SK-N-SH treated with all-trans-retinoic acid at 6 μM for 48 hours (cell line): Measurements from ENCODE around the gene ATP6V1C2.

Experiments used
- GLIS3 ChIP-seq: fragments of 250-450 bp; sonication (Bioruptor Pico); IDR thresholded peaks from 2 replicates; pipeline ENCODE4 v1.5.0; 2020; ENCODE audit warnings: mild to moderate bottlenecking, moderate library complexity
- OSR1 ChIP-seq: fragments of 250-450 bp; sonication (Bioruptor Pico); IDR thresholded peaks from 2 replicates; pipeline ENCODE4 v1.8.0; 2022; ENCODE audit warnings: moderate library complexity, mild to moderate bottlenecking, inconsistent platforms
- POU6F1 ChIP-seq: fragments of 250-450 bp; sonication (Bioruptor Pico); IDR thresholded peaks from 2 replicates; pipeline ENCODE4 v1.8.0; 2021; ENCODE audit warnings: low read depth, mild to moderate bottlenecking, moderate library complexity, borderline replicate concordance
- RARB ChIP-seq: fragments of 250-450 bp; sonication (Bioruptor Pico); IDR thresholded peaks from 2 replicates; pipeline ENCODE4 v1.8.0; 2021; ENCODE audit warnings: mild to moderate bottlenecking, moderate library complexity
- SNAI2 ChIP-seq: fragments of 250-450 bp; sonication (Bioruptor Pico); IDR thresholded peaks from 2 replicates; pipeline ENCODE4 v1.5.0; 2020; ENCODE audit warnings: mild to moderate bottlenecking, moderate library complexity
- TOX ChIP-seq: fragments of 250-450 bp; sonication (Bioruptor Pico); IDR thresholded peaks from 2 replicates; pipeline ENCODE4 v1.8.0; 2021; ENCODE audit warnings: mild to moderate bottlenecking, moderate library complexity, borderline replicate concordance
- ZFP3 ChIP-seq: fragments of 250-450 bp; sonication (Bioruptor Pico); IDR thresholded peaks from 2 replicates; pipeline ENCODE4 v1.5.0; 2020; ENCODE audit warnings: mild to moderate bottlenecking, moderate library complexity
- ZFP30 ChIP-seq: fragments of 450-650 bp; formaldehyde crosslinking; IDR thresholded peaks from 2 replicates; pipeline ENCODE4 v1.5.0; 2022; ENCODE audit warnings: mild to moderate bottlenecking, moderate library complexity
- ZNF565 ChIP-seq: fragments of 450-650 bp; formaldehyde crosslinking; conservative IDR thresholded peaks from 2 replicates; pipeline ENCODE4 v1.5.0; 2020; ENCODE audit warnings: low read depth, mild to moderate bottlenecking, moderate library complexity
- ZNF70 ChIP-seq: fragments of 450-650 bp; formaldehyde crosslinking; IDR thresholded peaks from 2 replicates; pipeline ENCODE4 v1.5.0; 2020; ENCODE audit warnings: mild to moderate bottlenecking, moderate library complexity
- TF ChIP-seq, protein P1 (sequence below): fragments of 250-450 bp; sonication (Bioruptor Pico); IDR thresholded peaks from 2 replicates; pipeline ENCODE4 v1.8.0; 2020; ENCODE audit warnings: mild to moderate bottlenecking, moderate library complexity, borderline replicate concordance
- TF ChIP-seq, protein P2 (sequence below): fragments of 250-450 bp; sonication (Bioruptor Pico); IDR thresholded peaks from 2 replicates; pipeline ENCODE4 v1.5.1; 2020; ENCODE audit warnings: low read depth, mild to moderate bottlenecking, moderate library complexity
- TF ChIP-seq, protein P3 (sequence below): fragments of 250-450 bp; sonication (Bioruptor Pico); IDR thresholded peaks from 2 replicates; pipeline ENCODE4 v1.5.1; 2021; ENCODE audit warnings: mild to moderate bottlenecking, moderate library complexity

- TF ChIP-seq, protein P1, sequence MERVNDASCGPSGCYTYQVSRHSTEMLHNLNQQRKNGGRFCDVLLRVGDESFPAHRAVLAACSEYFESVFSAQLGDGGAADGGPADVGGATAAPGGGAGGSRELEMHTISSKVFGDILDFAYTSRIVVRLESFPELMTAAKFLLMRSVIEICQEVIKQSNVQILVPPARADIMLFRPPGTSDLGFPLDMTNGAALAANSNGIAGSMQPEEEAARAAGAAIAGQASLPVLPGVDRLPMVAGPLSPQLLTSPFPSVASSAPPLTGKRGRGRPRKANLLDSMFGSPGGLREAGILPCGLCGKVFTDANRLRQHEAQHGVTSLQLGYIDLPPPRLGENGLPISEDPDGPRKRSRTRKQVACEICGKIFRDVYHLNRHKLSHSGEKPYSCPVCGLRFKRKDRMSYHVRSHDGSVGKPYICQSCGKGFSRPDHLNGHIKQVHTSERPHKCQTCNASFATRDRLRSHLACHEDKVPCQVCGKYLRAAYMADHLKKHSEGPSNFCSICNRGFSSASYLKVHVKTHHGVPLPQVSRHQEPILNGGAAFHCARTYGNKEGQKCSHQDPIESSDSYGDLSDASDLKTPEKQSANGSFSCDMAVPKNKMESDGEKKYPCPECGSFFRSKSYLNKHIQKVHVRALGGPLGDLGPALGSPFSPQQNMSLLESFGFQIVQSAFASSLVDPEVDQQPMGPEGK (CRISPR knock-in tag) = no peak
- TF ChIP-seq, protein P2, sequence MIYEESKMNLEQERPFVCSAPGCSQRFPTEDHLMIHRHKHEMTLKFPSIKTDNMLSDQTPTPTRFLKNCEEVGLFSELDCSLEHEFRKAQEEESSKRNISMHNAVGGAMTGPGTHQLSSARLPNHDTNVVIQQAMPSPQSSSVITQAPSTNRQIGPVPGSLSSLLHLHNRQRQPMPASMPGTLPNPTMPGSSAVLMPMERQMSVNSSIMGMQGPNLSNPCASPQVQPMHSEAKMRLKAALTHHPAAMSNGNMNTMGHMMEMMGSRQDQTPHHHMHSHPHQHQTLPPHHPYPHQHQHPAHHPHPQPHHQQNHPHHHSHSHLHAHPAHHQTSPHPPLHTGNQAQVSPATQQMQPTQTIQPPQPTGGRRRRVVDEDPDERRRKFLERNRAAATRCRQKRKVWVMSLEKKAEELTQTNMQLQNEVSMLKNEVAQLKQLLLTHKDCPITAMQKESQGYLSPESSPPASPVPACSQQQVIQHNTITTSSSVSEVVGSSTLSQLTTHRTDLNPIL = no peak
- TF ChIP-seq RARB (CRISPR knock-in tag) = no peak
- no peak for TF ChIP-seq GLIS3 (CRISPR knock-in tag)
- TF ChIP-seq ZFP3 (CRISPR knock-in tag) = no peak
- no peak for TF ChIP-seq POU6F1 (CRISPR knock-in tag)
- no peak for TF ChIP-seq OSR1 (CRISPR knock-in tag)
- TF ChIP-seq ZNF70 = no peak
- TF ChIP-seq, protein P3, sequence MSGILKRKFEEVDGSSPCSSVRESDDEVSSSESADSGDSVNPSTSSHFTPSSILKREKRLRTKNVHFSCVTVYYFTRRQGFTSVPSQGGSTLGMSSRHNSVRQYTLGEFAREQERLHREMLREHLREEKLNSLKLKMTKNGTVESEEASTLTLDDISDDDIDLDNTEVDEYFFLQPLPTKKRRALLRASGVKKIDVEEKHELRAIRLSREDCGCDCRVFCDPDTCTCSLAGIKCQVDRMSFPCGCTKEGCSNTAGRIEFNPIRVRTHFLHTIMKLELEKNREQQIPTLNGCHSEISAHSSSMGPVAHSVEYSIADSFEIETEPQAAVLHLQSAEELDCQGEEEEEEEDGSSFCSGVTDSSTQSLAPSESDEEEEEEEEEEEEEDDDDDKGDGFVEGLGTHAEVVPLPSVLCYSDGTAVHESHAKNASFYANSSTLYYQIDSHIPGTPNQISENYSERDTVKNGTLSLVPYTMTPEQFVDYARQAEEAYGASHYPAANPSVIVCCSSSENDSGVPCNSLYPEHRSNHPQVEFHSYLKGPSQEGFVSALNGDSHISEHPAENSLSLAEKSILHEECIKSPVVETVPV = no peak
- no peak for TF ChIP-seq ZNF565
- TF ChIP-seq ZFP30 (CRISPR knock-in tag) = no peak
- TF ChIP-seq TOX = no peak
- no peak for TF ChIP-seq SNAI2 (CRISPR knock-in tag)
Measured at GRCh38 chr2:10780491-10780820, 59.0 kb downstream of the ATP6V1C2 start.
